Sigmoid colon (tissue), 7 donors: Measurements from ENCODE around the gene HMOX2. TPM values are rescaled to one million over a fixed set of nuclear protein-coding genes. Genes with fewer than 3 reads are reported as not detected.
A peak's percentile ranks its signal among the peaks of the same experiment; 100 is the strongest.

Source experiments
- DNase-seq: peaks from one replicate; pipeline ENCODE4 v3.0.0-alpha.2; 2019
- H3K27ac ChIP-seq, 4 donors: fragments of 200-600 bp; sonication (generic); one replicate each; pipeline ENCODE4 v1.5.1; 2016 to 2019; ENCODE audit warnings: mild to moderate bottlenecking in 1 of 4
- H3K27me3 ChIP-seq, 3 donors: fragments of 200-600 bp; sonication (generic); one replicate each; pipeline ENCODE4 v1.5.1; 2019; ENCODE audit warnings: mild to moderate bottlenecking in 1 of 3
- H3K36me3 ChIP-seq, 4 donors: fragments of 200-600 bp; sonication (generic); one replicate each; pipeline ENCODE4 v1.5.1; 2016 to 2019
- H3K4me1 ChIP-seq, 4 donors: fragments of 200-600 bp; sonication (generic); one replicate each; pipeline ENCODE4 v1.5.1; 2017 to 2019
- H3K4me3 ChIP-seq, 4 donors: fragments of 200-600 bp; sonication (generic); one replicate each; pipeline ENCODE4 v1.5.1; 2017 to 2019; ENCODE audit warnings: mild to moderate bottlenecking in 2 of 4, moderate library complexity in 1 of 4
- H3K9me3 ChIP-seq, 4 donors: fragments of 200-600 bp in 3 of 4; sonication (generic) in 3 of 4; one replicate each; pipeline versions ENCODE4 v1.5.1 to v1.6.1; 2013 to 2019
- CTCF ChIP-seq, 4 experiments: fragments of 450-650 bp in 3 of 4; fragments of 200-600 bp in 1 of 4; IDR thresholded peaks; one replicate each; pipeline ENCODE4 v1.5.1; 2016 to 2019; ENCODE audit warnings: antibody characterized with exemption in 4 of 4, mild to moderate bottlenecking in 3 of 4, moderate library complexity in 2 of 4
- EP300 ChIP-seq, 4 donors: sonication (generic); formaldehyde crosslinking; IDR thresholded peaks; one replicate each; pipeline ENCODE4 v1.6.1; 2017; ENCODE audit warnings: antibody characterized with exemption in 4 of 4
- POLR2A ChIP-seq, 2 donors: fragments of 450-650 bp; IDR thresholded peaks; one replicate each; pipeline ENCODE4 v1.6.1; 2016; ENCODE audit warnings: antibody characterized with exemption in 2 of 2, mild to moderate bottlenecking in 2 of 2, moderate library complexity in 2 of 2
- POLR2AphosphoS5 ChIP-seq, 4 donors: sonication (generic); formaldehyde crosslinking; IDR thresholded peaks; one replicate each; pipeline ENCODE4 v1.6.1; 2017; ENCODE audit warnings: antibody characterized with exemption in 4 of 4
- WGBS, 2 donors: extraction: QIAGEN DNeasy Blood & Tissue Kit; methylation state at CpG; one replicate each; pipeline ENCODE4 v1.1.7; 2013; 5-methylcytosine and 5-hydroxymethylcytosine counted together
- intact Hi-C: fragments of 100-400 bp; cut with DNase I; formaldehyde crosslinking; loops from one replicate; pipeline ENCODE4 v1.15.1; 2023
- polyA plus RNA-seq, 3 donors: library from polyadenylated mRNA; stranded (reverse); fragments of 200-250 nt; gene quantifications; one replicate each; pipeline ENCODE4 v1.2.3, GENCODE V29; 2013
- total RNA-seq, 4 donors: library from RNA; depleted of rRNA; stranded (reverse); fragments of >200 nt; gene quantifications; one replicate each; pipeline ENCODE4 v1.1.0, GENCODE V29; 2016
- donor health status: healthy with polysubstance abuse.
- donor health status: Bipolar disorder and iron deficiency.
- donor health status: healthy.

Gene HMOX2
- total and polyA plus RNA-seq, 7 donors, result 29.9 to 77.2 (median 37.1) TPM

- Histone ChIP-seq H3K4me1 (peaks cover 0 to 21% (median 12%) of the 10 kb centered on the region in 4 donors), H3K27ac (no peak overlapping the region), H3K27me3 (no peaks in the 10 kb centered on the region), H3K4me3 (no peak overlapping the region), H3K36me3 (peaks cover 0 to 57% (median 40%) of the 10 kb centered on the region in 4 donors), H3K9me3 (no peaks in the 10 kb centered on the region)
- intact Hi-C loops, result loop anchor here (1.0 to 2.0 kb wide), 2 partner anchors 42 to 79 kb away; no protein-coding TSS in a partner anchor
- 2 to 4% methylated on average over 3 of the region's 3 CpGs for WGBS, 2 donors
- DNase-seq, result peak; percentile 82
- TF ChIP-seq POLR2A (IDR thresholded peaks at IDR 0.05) (no peak), POLR2AphosphoS5 (IDR thresholded peaks at IDR 0.05) (peak in 1 of 4 donors; percentile 46), CTCF (IDR thresholded peaks at IDR 0.05) (peak; percentile 63 to 79 (median 75))
These were observed 30.3 kb downstream of the HMOX2 start for GRCh38 chr16:4506450-4506849.

- intact Hi-C loops, result loop anchor here (2.0 kb wide), 1 partner anchor 41 kb away; no protein-coding TSS in a partner anchor
- 94 to 95% methylated on average over 17 of the region's 17 CpGs for WGBS, 2 donors
These were observed 31.6 kb downstream of the HMOX2 start for GRCh38 chr16:4507588-4508345.

GRCh38 chr16:4508806-4509205, 32.6 kb downstream of the HMOX2 start:
- Histone ChIP-seq H3K27ac (no peak overlapping the region), H3K9me3 (no peaks in the 10 kb centered on the region), H3K4me1 (peaks cover 0 to 25% (median 13%) of the 10 kb centered on the region in 4 donors), H3K27me3 (no peaks in the 10 kb centered on the region), H3K4me3 (no peak overlapping the region), H3K36me3 (peaks cover 0 to 80% (median 54%) of the 10 kb centered on the region in 4 donors)
- TF ChIP-seq EP300 (IDR thresholded peaks at IDR 0.05) (no peak), POLR2AphosphoS5 (IDR thresholded peaks at IDR 0.05) (no peak), POLR2A (IDR thresholded peaks at IDR 0.05) (no peak), CTCF (IDR thresholded peaks at IDR 0.05) (no peak)
- 96 to 98% methylated on average over 3 of the region's 3 CpGs for WGBS, 2 donors
- intact Hi-C loops, result no loop called here
- no peak for DNase-seq

More at GRCh38 chr16:4507588-4508345, 31.6 kb downstream of the HMOX2 start:
- Histone ChIP-seq H3K4me1 (peaks cover 0 to 18% (median 6%) of the 10 kb centered on the region in 4 donors), H3K4me3 (no peak overlapping the region), H3K9me3 (no peaks in the 10 kb centered on the region), H3K27me3 (no peaks in the 10 kb centered on the region), H3K36me3 (peaks cover 0 to 70% (median 49%) of the 10 kb centered on the region in 4 donors), H3K27ac (no peak overlapping the region)
- TF ChIP-seq EP300 (IDR thresholded peaks at IDR 0.05) (no peak), POLR2AphosphoS5 (IDR thresholded peaks at IDR 0.05) (no peak), POLR2A (IDR thresholded peaks at IDR 0.05) (no peak), CTCF (IDR thresholded peaks at IDR 0.05) (no peak)
- no peak for DNase-seq

GRCh38 chr16:4509420-4509819, 33.2 kb downstream of the HMOX2 start:
- H3K27ac ChIP-seq, result no peak overlapping the region
- whole genome bisulfite sequencing, 2 donors, result 95 to 96% methylated on average over 8 of the region's 8 CpGs
- H3K36me3 ChIP-seq, result peaks cover 0 to 83% (median 54%) of the 10 kb centered on the region in 4 donors
- no peaks in the 10 kb centered on the region for H3K9me3 ChIP-seq
- no peak overlapping the region for H3K4me3 ChIP-seq
- H3K27me3 ChIP-seq, result no peaks in the 10 kb centered on the region
- peaks cover 0 to 31% (median 19%) of the 10 kb centered on the region in 4 donors for H3K4me1 ChIP-seq
- intact Hi-C loops, result no loop called here
- no peak for DNase-seq
- TF ChIP-seq POLR2AphosphoS5 (IDR thresholded peaks at IDR 0.05) (no peak), EP300 (IDR thresholded peaks at IDR 0.05) (no peak), CTCF (IDR thresholded peaks at IDR 0.05) (no peak), POLR2A (IDR thresholded peaks at IDR 0.05) (no peak)
